Endothelial cell of umbilical vein (primary cell): Measurements from ENCODE around the gene ZMIZ1.

Experiments
- EZH2 ChIP-seq: IDR thresholded peaks from 2 replicates; pipeline ENCODE4 v1.6.1; 2012; ENCODE audit warnings: borderline replicate concordance, low read depth, mild to moderate bottlenecking, moderate library complexity, low read length, inconsistent platforms; ENCODE audit not compliant: severe bottlenecking
- MYC ChIP-seq: IDR thresholded peaks from one replicate; pipeline ENCODE4 v1.6.1; 2011; ENCODE audit warnings: mild to moderate bottlenecking, low read depth, low read length
- POLR2A ChIP-seq: IDR thresholded peaks from 2 replicates; pipeline ENCODE4 v1.6.1; 2012; ENCODE audit warnings: low read depth, mild to moderate bottlenecking, control low read depth, low read length
- POLR2AphosphoS5 ChIP-seq: IDR thresholded peaks from 2 replicates; pipeline ENCODE4 v1.6.1; 2012; ENCODE audit warnings: low read depth, mild to moderate bottlenecking, control low read depth, low read length, moderate library complexity; ENCODE audit not compliant: insufficient read depth
- TF ChIP-seq, protein P1 (sequence below), 2 donors: IDR thresholded peaks; 1 replicate in 1 of 2; 2 replicates in 1 of 2; pipeline ENCODE4 v1.5.1; 2011; ENCODE audit warnings: low read length in 2 of 2, mild to moderate bottlenecking in 2 of 2, moderate library complexity in 2 of 2, control low read depth in 1 of 2, inconsistent platforms in 1 of 2, low read depth in 1 of 2; ENCODE audit not compliant: insufficient read depth in 1 of 2; ENCODE audit errors: extremely low read depth in 1 of 2
- TF ChIP-seq, protein P2 (sequence below): IDR thresholded peaks from 2 replicates; pipeline ENCODE4 v1.6.1; 2011; ENCODE audit not compliant: insufficient read depth, insufficient read length

DNA sequence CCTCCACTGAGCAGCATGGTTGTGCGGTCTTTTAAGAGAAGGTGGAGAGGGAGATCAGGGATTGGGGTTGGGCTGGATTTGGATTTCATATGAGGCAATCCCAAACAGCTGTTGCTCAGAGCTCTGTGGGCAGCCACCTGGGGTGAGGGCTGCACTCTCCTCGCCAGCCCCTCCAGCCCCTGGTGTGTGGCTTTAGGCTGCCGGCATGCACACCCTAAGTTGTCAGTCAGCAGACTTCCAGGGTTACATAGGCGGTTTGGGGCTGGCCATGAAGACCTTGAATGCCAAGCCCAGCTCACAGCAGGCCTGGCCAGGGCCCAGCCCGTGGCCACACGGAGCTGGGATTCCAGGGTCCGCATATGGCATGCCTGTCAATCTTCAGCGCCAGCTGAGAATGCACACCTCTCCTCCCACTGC, 54.8 kb downstream of the ZMIZ1 start:
- no peak for TF ChIP-seq EZH2
- TF ChIP-seq, protein P1, sequence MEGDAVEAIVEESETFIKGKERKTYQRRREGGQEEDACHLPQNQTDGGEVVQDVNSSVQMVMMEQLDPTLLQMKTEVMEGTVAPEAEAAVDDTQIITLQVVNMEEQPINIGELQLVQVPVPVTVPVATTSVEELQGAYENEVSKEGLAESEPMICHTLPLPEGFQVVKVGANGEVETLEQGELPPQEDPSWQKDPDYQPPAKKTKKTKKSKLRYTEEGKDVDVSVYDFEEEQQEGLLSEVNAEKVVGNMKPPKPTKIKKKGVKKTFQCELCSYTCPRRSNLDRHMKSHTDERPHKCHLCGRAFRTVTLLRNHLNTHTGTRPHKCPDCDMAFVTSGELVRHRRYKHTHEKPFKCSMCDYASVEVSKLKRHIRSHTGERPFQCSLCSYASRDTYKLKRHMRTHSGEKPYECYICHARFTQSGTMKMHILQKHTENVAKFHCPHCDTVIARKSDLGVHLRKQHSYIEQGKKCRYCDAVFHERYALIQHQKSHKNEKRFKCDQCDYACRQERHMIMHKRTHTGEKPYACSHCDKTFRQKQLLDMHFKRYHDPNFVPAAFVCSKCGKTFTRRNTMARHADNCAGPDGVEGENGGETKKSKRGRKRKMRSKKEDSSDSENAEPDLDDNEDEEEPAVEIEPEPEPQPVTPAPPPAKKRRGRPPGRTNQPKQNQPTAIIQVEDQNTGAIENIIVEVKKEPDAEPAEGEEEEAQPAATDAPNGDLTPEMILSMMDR (IDR thresholded peaks at IDR 0.05; ENCODE audit: extremely low read depth in 1 of 2, insufficient read depth in 1 of 2, low read depth in 1 of 2, low read length in 2 of 2): no peak
- no peak for TF ChIP-seq MYC
- TF ChIP-seq POLR2A: no peak
- TF ChIP-seq POLR2AphosphoS5: no peak
- TF ChIP-seq, protein P2, sequence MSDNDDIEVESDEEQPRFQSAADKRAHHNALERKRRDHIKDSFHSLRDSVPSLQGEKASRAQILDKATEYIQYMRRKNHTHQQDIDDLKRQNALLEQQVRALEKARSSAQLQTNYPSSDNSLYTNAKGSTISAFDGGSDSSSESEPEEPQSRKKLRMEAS: no peak
